HG02852 (cell line): ENCODE measurements around the gene ADGRV1.
A peak's percentile ranks its signal among the peaks of the same experiment; 100 is the strongest.

Experiments
- ATAC-seq: cut with Tn5 transposase; IDR thresholded peaks from one replicate; pipeline ENCODE4 v1.9.1; 2021; ENCODE audit warnings: mild to moderate bottlenecking, moderate library complexity; ENCODE audit not compliant: unreplicated experiment

ADGRV1 gene

GRCh38 chr5:91091471-91092234, 533.1 kb downstream of the ADGRV1 start:
- ATAC-seq: no peak

- ATAC-seq: no peak
Observed at GRCh38 chr5:91092859-91093783, 534.5 kb downstream of the ADGRV1 start.

- no peak for ATAC-seq
Observed at GRCh38 chr5:91095313-91095712, 536.7 kb downstream of the ADGRV1 start.

- ATAC-seq: no peak
Observed at GRCh38 chr5:91095786-91096385, 537.3 kb downstream of the ADGRV1 start.

GRCh38 chr5:91098541-91098940, 539.9 kb downstream of the ADGRV1 start:
- no peak for ATAC-seq

GRCh38 chr5:91101600-91102379, 543.2 kb downstream of the ADGRV1 start:
- peak; percentile 98 for ATAC-seq

- no peak for ATAC-seq
Observed at GRCh38 chr5:91103353-91104061, 544.9 kb downstream of the ADGRV1 start.

GRCh38 chr5:91104062-91104448, 545.5 kb downstream of the ADGRV1 start:
- no peak for ATAC-seq

- ATAC-seq: no peak
Observed at GRCh38 chr5:91106842-91107511, 548.4 kb downstream of the ADGRV1 start.

- no peak for ATAC-seq
Observed at GRCh38 chr5:91109634-91110033, 551.0 kb downstream of the ADGRV1 start.

- no peak for ATAC-seq
Observed at GRCh38 chr5:91110686-91111085, 552.1 kb downstream of the ADGRV1 start.

- ATAC-seq: no peak
Observed at GRCh38 chr5:91111473-91112238, 553.1 kb downstream of the ADGRV1 start.

GRCh38 chr5:91114658-91115057, 556.1 kb downstream of the ADGRV1 start:
- no peak for ATAC-seq

GRCh38 chr5:91118354-91118753, 559.8 kb downstream of the ADGRV1 start:
- ATAC-seq: no peak

- no peak for ATAC-seq
Observed at GRCh38 chr5:91118796-91119195, 560.2 kb downstream of the ADGRV1 start.

- ATAC-seq: no peak
Observed at GRCh38 chr5:91119217-91119616, 560.6 kb downstream of the ADGRV1 start.

GRCh38 chr5:91119981-91120850, 561.6 kb downstream of the ADGRV1 start:
- ATAC-seq: no peak
